ENCODE results near the gene ANKRD13C.

DNA sequence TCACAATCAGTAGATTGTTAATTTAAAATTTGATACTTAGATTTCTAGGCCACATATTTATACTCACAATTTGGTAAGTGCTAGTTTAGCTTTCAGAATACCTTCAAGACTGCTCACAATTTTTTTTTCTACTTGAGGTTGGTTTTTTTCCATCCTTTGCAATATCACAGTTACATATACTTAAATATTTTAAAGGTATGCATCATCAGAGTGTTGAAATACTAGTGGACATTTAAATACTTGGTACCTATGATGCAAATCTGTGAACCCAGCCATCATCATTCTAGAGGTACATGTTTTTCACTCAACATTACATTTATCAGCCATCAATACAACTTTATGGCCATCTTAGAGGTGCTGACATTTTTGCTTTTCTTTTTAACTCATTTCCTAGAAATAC lies 143.0 kb downstream of the ANKRD13C start:
- TF ChIP-seq, protein P1, sequence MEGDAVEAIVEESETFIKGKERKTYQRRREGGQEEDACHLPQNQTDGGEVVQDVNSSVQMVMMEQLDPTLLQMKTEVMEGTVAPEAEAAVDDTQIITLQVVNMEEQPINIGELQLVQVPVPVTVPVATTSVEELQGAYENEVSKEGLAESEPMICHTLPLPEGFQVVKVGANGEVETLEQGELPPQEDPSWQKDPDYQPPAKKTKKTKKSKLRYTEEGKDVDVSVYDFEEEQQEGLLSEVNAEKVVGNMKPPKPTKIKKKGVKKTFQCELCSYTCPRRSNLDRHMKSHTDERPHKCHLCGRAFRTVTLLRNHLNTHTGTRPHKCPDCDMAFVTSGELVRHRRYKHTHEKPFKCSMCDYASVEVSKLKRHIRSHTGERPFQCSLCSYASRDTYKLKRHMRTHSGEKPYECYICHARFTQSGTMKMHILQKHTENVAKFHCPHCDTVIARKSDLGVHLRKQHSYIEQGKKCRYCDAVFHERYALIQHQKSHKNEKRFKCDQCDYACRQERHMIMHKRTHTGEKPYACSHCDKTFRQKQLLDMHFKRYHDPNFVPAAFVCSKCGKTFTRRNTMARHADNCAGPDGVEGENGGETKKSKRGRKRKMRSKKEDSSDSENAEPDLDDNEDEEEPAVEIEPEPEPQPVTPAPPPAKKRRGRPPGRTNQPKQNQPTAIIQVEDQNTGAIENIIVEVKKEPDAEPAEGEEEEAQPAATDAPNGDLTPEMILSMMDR (IDR thresholded peaks at IDR 0.05; ENCODE audit: insufficient read depth, low read length): no peak
- TF ChIP-seq GABPA (IDR thresholded peaks at IDR 0.05; ENCODE audit: low read depth) (no peak), POLR2AphosphoS5 (IDR thresholded peaks at IDR 0.05; ENCODE audit: low read depth) (no peak), SPI1 (IDR thresholded peaks at IDR 0.05; ENCODE audit: borderline replicate concordance, low read depth) (no peak)
- TF ChIP-seq, protein P2, sequence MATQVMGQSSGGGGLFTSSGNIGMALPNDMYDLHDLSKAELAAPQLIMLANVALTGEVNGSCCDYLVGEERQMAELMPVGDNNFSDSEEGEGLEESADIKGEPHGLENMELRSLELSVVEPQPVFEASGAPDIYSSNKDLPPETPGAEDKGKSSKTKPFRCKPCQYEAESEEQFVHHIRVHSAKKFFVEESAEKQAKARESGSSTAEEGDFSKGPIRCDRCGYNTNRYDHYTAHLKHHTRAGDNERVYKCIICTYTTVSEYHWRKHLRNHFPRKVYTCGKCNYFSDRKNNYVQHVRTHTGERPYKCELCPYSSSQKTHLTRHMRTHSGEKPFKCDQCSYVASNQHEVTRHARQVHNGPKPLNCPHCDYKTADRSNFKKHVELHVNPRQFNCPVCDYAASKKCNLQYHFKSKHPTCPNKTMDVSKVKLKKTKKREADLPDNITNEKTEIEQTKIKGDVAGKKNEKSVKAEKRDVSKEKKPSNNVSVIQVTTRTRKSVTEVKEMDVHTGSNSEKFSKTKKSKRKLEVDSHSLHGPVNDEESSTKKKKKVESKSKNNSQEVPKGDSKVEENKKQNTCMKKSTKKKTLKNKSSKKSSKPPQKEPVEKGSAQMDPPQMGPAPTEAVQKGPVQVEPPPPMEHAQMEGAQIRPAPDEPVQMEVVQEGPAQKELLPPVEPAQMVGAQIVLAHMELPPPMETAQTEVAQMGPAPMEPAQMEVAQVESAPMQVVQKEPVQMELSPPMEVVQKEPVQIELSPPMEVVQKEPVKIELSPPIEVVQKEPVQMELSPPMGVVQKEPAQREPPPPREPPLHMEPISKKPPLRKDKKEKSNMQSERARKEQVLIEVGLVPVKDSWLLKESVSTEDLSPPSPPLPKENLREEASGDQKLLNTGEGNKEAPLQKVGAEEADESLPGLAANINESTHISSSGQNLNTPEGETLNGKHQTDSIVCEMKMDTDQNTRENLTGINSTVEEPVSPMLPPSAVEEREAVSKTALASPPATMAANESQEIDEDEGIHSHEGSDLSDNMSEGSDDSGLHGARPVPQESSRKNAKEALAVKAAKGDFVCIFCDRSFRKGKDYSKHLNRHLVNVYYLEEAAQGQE (IDR thresholded peaks at IDR 0.05; ENCODE audit: insufficient replicate concordance, low read depth): no peak
